Endodermal cell (in vitro differentiated cells): ENCODE data around the gene SLC12A6. TPM values are rescaled to one million over a fixed set of nuclear protein-coding genes. Genes with fewer than 3 reads are reported as not detected.

Experiments used
- DNase-seq: peaks from one replicate; pipeline ENCODE4 v3.0.0-alpha.2; 2017
- H3K27ac ChIP-seq: 2 replicates; pipeline ENCODE4 v1.5.1; 2013; ENCODE audit warnings: mild to moderate bottlenecking, low read depth, low read length, moderate library complexity
- H3K27me3 ChIP-seq: 2 replicates; pipeline ENCODE4 v1.6.1; 2013; ENCODE audit warnings: mild to moderate bottlenecking, low read length, moderate library complexity; ENCODE audit not compliant: insufficient read depth, control insufficient read depth, poor library complexity, severe bottlenecking
- H3K36me3 ChIP-seq: 2 replicates; pipeline ENCODE4 v1.7.0; 2013; ENCODE audit warnings: mild to moderate bottlenecking, low read length, moderate library complexity; ENCODE audit not compliant: control insufficient read depth, insufficient read depth
- H3K4me1 ChIP-seq: one replicate; pipeline ENCODE4 v1.7.0; 2013; ENCODE audit warnings: low read length; ENCODE audit not compliant: control insufficient read depth, insufficient read depth
- H3K4me3 ChIP-seq: 2 replicates; pipeline ENCODE4 v1.5.1; 2013; ENCODE audit warnings: mild to moderate bottlenecking, low read length, moderate library complexity
- H3K9ac ChIP-seq: 2 replicates; pipeline ENCODE4 v1.6.1; 2013; ENCODE audit warnings: mild to moderate bottlenecking, low read length, moderate library complexity; ENCODE audit not compliant: poor library complexity, severe bottlenecking; ENCODE audit errors: extremely low read depth
- H3K9me3 ChIP-seq: 2 replicates; pipeline ENCODE4 v1.6.1; 2013; ENCODE audit warnings: mild to moderate bottlenecking, low read length, moderate library complexity; ENCODE audit not compliant: control insufficient read depth
- H3K27ac Mint-ChIP-seq: 2 replicates; pipeline ENCODE4 v1.8.0; 2020; ENCODE audit warnings: mixed read lengths
- H3K27me3 Mint-ChIP-seq: 2 replicates; pipeline ENCODE4 v1.8.0; 2021; ENCODE audit warnings: mild to moderate bottlenecking, mixed read lengths; ENCODE audit not compliant: insufficient read depth
- H3K36me3 Mint-ChIP-seq: 2 replicates; pipeline ENCODE4 v1.8.0; 2020; ENCODE audit warnings: low read depth, mixed read lengths
- H3K4me1 Mint-ChIP-seq: 2 replicates; pipeline ENCODE4 v1.8.0; 2020; ENCODE audit warnings: mixed read lengths
- H3K4me3 Mint-ChIP-seq: 2 replicates; pipeline ENCODE4 v1.8.0; 2020; ENCODE audit warnings: mild to moderate bottlenecking, moderate library complexity, mixed read lengths
- H3K9me3 Mint-ChIP-seq: 2 replicates; pipeline ENCODE4 v1.8.0; 2020; ENCODE audit warnings: mild to moderate bottlenecking, mixed read lengths
- WGBS, 2 experiments: methylation state at CpG; one replicate each; pipeline versions ENCODE4 v1.1.5 to v1.1.7; 2013; ENCODE audit warnings: missing lambda C conversion rate in 2 of 2, mixed read lengths in 1 of 2; ENCODE audit not compliant: insufficient coverage in 1 of 2, insufficient read length in 1 of 2; 5-methylcytosine and 5-hydroxymethylcytosine counted together
- total RNA-seq, 2 donors: library from RNA; stranded (reverse); fragmentation: NEBNext Ultra II Directional in 1 of 2; extraction: Animal tissue kit (Norgen Biotek cat#: 25700) in 1 of 2; gene quantifications; 2 replicates in 1 of 2; 3 replicates in 1 of 2; pipeline ENCODE4 v1.2.1, GENCODE V29; 2021
- TF ChIP-seq, protein P1 (sequence below): fragments of 200-600 bp; sonication (generic); conservative IDR thresholded peaks from 2 replicates; pipeline ENCODE4 v1.5.0; 2021; ENCODE audit warnings: antibody characterized with exemption, mild to moderate bottlenecking

SLC12A6 gene
- total RNA-seq, 2 donors from 2014 or later, result 18.2 to 23.3 TPM

DNA sequence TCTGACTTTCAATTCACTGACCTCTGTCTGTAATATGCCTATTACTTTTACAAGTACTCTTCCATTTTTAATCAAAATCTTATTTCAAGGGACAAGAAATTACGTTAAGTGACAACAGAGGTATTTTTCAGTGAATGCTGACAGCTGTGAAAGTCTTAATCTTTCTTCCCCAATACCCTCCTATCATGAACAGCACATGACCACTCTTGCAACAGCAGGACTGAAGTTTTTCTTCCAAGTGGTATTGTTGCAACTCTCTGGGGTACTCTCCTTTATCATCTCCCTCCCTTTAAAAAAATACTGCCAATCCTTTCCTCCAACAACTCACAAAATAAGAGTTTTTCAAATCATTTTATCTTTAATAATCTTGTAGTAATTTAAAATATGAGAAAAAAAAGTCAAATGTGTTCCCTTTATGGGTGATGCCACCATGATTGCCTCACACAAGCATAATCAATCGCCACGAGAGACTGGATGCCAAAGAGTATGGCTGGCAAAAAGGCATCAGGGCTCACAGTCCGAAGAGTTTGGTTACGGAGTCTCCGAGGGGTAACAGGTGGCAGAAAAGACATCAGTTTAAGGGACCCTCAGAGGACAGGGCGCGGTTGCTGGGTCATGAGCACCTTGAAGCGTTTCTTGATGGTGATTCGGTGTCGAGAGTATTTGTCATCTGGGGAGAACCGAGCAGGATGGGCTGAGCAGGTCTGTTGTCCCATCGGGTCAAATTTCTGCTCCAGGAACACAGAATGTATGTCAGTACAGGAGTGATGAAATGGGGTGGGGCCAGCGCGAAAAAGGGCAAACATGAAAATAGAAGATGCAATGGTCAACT, 4.0 kb upstream of the SLC12A6 start:
- Histone ChIP-seq H3K27me3 (no peaks in the 10 kb centered on the region), H3K36me3 (peaks cover 30% of the 10 kb centered on the region), H3K27ac (no peak overlapping the region), H3K4me1 (peaks cover 2% of the 10 kb centered on the region), H3K4me3 (peak overlapping the region; percentile 99), H3K9me3 (no peaks in the 10 kb centered on the region), H3K9ac (no peak overlapping the region)
- TF ChIP-seq, protein P1, sequence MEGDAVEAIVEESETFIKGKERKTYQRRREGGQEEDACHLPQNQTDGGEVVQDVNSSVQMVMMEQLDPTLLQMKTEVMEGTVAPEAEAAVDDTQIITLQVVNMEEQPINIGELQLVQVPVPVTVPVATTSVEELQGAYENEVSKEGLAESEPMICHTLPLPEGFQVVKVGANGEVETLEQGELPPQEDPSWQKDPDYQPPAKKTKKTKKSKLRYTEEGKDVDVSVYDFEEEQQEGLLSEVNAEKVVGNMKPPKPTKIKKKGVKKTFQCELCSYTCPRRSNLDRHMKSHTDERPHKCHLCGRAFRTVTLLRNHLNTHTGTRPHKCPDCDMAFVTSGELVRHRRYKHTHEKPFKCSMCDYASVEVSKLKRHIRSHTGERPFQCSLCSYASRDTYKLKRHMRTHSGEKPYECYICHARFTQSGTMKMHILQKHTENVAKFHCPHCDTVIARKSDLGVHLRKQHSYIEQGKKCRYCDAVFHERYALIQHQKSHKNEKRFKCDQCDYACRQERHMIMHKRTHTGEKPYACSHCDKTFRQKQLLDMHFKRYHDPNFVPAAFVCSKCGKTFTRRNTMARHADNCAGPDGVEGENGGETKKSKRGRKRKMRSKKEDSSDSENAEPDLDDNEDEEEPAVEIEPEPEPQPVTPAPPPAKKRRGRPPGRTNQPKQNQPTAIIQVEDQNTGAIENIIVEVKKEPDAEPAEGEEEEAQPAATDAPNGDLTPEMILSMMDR, result no peak
- H3K27me3 Mint-ChIP-seq, result peaks cover 3% of the 10 kb centered on the region
- peaks cover 28% of the 10 kb centered on the region for H3K36me3 Mint-ChIP-seq
- no peak overlapping the region for H3K4me3 Mint-ChIP-seq
- peaks cover 14% of the 10 kb centered on the region for H3K4me1 Mint-ChIP-seq
- H3K9me3 Mint-ChIP-seq, result no peaks in the 10 kb centered on the region
- no peak for DNase-seq
- peak overlapping the region; percentile 81 for H3K27ac Mint-ChIP-seq
- 96 to 98% methylated on average over 14 to 15 of the region's 15 CpGs for WGBS, 2 experiments

DNA sequence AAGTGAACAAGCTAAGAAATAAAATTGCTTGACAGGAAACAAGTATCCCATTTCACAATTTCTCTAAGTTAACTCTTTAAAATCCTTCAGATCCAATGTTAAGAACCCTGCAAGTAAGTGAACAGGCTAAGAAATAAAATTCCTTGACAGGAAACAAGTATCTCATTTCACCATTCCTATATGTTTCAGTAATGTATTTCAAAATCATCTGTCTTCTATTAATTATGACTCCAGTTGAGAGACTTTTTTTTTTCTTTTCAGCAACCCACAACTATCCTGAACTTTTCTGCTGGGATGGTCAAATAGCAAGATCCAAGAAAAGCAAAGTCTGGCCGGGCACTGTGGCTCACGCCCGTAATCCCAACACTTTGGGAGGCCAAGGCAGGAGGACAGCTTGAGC, 2.4 kb upstream of the SLC12A6 start:
- Histone ChIP-seq H3K36me3 (peaks cover 30% of the 10 kb centered on the region), H3K4me3 (no peak overlapping the region), H3K9ac (no peak overlapping the region), H3K4me1 (peaks cover 2% of the 10 kb centered on the region), H3K27ac (no peak overlapping the region), H3K27me3 (no peaks in the 10 kb centered on the region), H3K9me3 (no peaks in the 10 kb centered on the region)
- Mint-ChIP-seq H3K4me3 (no peak overlapping the region), H3K36me3 (peaks cover 28% of the 10 kb centered on the region), H3K9me3 (no peaks in the 10 kb centered on the region), H3K4me1 (peaks cover 10% of the 10 kb centered on the region), H3K27me3 (peaks cover 4% of the 10 kb centered on the region), H3K27ac (no peak overlapping the region)
- DNase-seq, result no peak
- WGBS, 2 experiments, result 96 to 100% methylated on average over 3 of the region's 3 CpGs
- TF ChIP-seq, protein P1, result no peak

DNA sequence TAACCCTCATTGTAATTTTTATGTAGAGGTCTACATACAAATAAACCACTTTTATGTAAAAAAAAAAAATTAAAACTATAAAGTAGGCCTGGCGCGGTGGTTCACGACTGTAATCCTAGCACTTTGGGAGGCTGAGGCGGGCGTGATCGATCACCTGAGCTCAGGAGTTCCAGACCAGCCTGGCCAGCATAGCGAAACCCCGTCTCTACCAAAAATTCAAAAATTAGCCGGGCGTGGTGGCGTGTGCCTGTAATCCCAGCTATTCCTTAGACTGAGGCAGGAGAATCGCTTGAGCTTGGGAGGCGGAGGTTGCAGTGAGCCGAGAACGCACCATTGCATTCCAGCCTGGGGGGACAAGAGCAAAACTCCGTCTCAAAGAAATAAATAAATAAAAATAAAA, 766 bp upstream of the SLC12A6 start:
- peak overlapping the region; percentile 94 for H3K4me3 ChIP-seq
- peaks cover 28% of the 10 kb centered on the region for H3K36me3 Mint-ChIP-seq
- H3K4me1 Mint-ChIP-seq, result peaks cover 10% of the 10 kb centered on the region
- peak overlapping the region; percentile 75 for H3K27ac Mint-ChIP-seq
- peaks cover 30% of the 10 kb centered on the region for H3K36me3 ChIP-seq
- no peaks in the 10 kb centered on the region for H3K9me3 Mint-ChIP-seq
- H3K27me3 Mint-ChIP-seq, result peaks cover 4% of the 10 kb centered on the region
- H3K27me3 ChIP-seq, result no peaks in the 10 kb centered on the region
- H3K4me1 ChIP-seq, result peaks cover 2% of the 10 kb centered on the region
- no peak overlapping the region for H3K27ac ChIP-seq
- H3K9ac ChIP-seq, result peak overlapping the region; percentile 69
- WGBS, 2 experiments, result 65 to 75% methylated on average over 10 to 16 of the region's 16 CpGs
- DNase-seq, result no peak
- peak overlapping the region; percentile 72 for H3K4me3 Mint-ChIP-seq
- no peaks in the 10 kb centered on the region for H3K9me3 ChIP-seq
- TF ChIP-seq, protein P1, result no peak
